Measurements from ENCODE around the gene CAMKMT.

- no peak for TF ChIP-seq EZH2 (IDR thresholded peaks at IDR 0.05; ENCODE audit: borderline replicate concordance, low read depth, low read length, poor library complexity, severe bottlenecking)
- no peak for TF ChIP-seq CTCF (conservative IDR thresholded peaks at IDR 0.05; ENCODE audit: low read depth, low read length)
Observed at GRCh38 chr2:44747794-44748193, 386.0 kb downstream of the CAMKMT start.
